Measurements from ENCODE around the gene ADAM10. TPM values are rescaled to one million over a fixed set of nuclear protein-coding genes. Genes with fewer than 3 reads are reported as not detected.

Gene ADAM10
- total RNA-seq, 1 experiment from 2014 or later, result 239 TPM

- TF ChIP-seq EZH2 (IDR thresholded peaks at IDR 0.05; ENCODE audit: low read depth), result no peak
- TF ChIP-seq CTCF (conservative IDR thresholded peaks at IDR 0.05), result no peak
- H4K20me1 ChIP-seq (ENCODE audit: insufficient read depth), result no peaks in the 10 kb centered on the region; the same call in 1 of the 2 replicates
- H3K4me2 ChIP-seq, result no peak overlapping the region
- no peaks in the 10 kb centered on the region for H3K27me3 ChIP-seq (ENCODE audit: insufficient read depth, low read depth)
- no peak overlapping the region for H3K27ac ChIP-seq
- ChIA-PET CTCF (no interaction called here), POLR2A (ENCODE audit: unreplicated experiment) (no interaction called here)
- H3K79me2 ChIP-seq (ENCODE audit: low read depth), result peaks cover 64% of the 10 kb centered on the region
- 0 out of 2 replicates have a peak, but pooled peaks cover 4% of the 10 kb centered on the region for H3K36me3 ChIP-seq (ENCODE audit: low read depth)
- no peak overlapping the region for H2AFZ ChIP-seq
- no peaks in the 10 kb centered on the region for H3K9me2 ChIP-seq (ENCODE audit: insufficient read depth)
- no peak overlapping the region for H3K4me3 ChIP-seq
- no peaks in the 10 kb centered on the region for H3K9me3 ChIP-seq (ENCODE audit: insufficient read depth, low read depth)
- intact Hi-C loops (cut with micrococcal nuclease; ENCODE audit: unreplicated experiment), result no loop called here
- DNase-seq, result no peak
- BruUV-seq (replicated peaks), result no TSS peak
- H3F3A ChIP-seq (ENCODE audit: insufficient read depth, low read depth), result peaks cover 5% of the 10 kb centered on the region; the same call in 1 of the 2 replicates
- H3K4me1 ChIP-seq (replicated peaks; ENCODE audit: insufficient read depth), result no peaks in the 10 kb centered on the region
Observed at GRCh38 chr15:58707397-58707796, 42.1 kb downstream of the ADAM10 start.

GRCh38 chr15:58705105-58705504, 44.4 kb downstream of the ADAM10 start:
- H3K36me3 ChIP-seq (ENCODE audit: low read depth), result peaks cover 8% of the 10 kb centered on the region; the same call in 1 of the 2 replicates
- H3K9me2 ChIP-seq (ENCODE audit: insufficient read depth), result no peaks in the 10 kb centered on the region
- intact Hi-C loops (cut with micrococcal nuclease; ENCODE audit: unreplicated experiment), result no loop called here
- H2AFZ ChIP-seq, result no peak overlapping the region
- H3K4me2 ChIP-seq, result no peak overlapping the region
- no peak for TF ChIP-seq CTCF (conservative IDR thresholded peaks at IDR 0.05)
- TF ChIP-seq EZH2 (IDR thresholded peaks at IDR 0.05; ENCODE audit: low read depth), result no peak
- H3K4me3 ChIP-seq, result no peak overlapping the region
- no peaks in the 10 kb centered on the region for H3K4me1 ChIP-seq (replicated peaks; ENCODE audit: insufficient read depth)
- H3K9me3 ChIP-seq (ENCODE audit: insufficient read depth, low read depth), result no peaks in the 10 kb centered on the region
- H3K27me3 ChIP-seq (ENCODE audit: insufficient read depth, low read depth), result no peaks in the 10 kb centered on the region
- H3F3A ChIP-seq (ENCODE audit: insufficient read depth, low read depth), result no peaks in the 10 kb centered on the region
- no peaks in the 10 kb centered on the region; the same call in 1 of the 2 replicates for H4K20me1 ChIP-seq (ENCODE audit: insufficient read depth)
- BruUV-seq (replicated peaks), result no TSS peak
- H3K27ac ChIP-seq, result no peak overlapping the region
- H3K79me2 ChIP-seq (ENCODE audit: low read depth), result peaks cover 69% of the 10 kb centered on the region
- ChIA-PET POLR2A (ENCODE audit: unreplicated experiment) (no interaction called here), CTCF (no interaction called here)
- no peak for DNase-seq

- peaks cover 8% of the 10 kb centered on the region; the same call in 1 of the 2 replicates for H3K36me3 ChIP-seq (ENCODE audit: low read depth)
- H3K9me3 ChIP-seq (ENCODE audit: insufficient read depth, low read depth), result peaks cover 5% of the 10 kb centered on the region; the same call in 1 of the 2 replicates
- H3K9me2 ChIP-seq (ENCODE audit: insufficient read depth), result no peaks in the 10 kb centered on the region
- POLR2A ChIA-PET (ENCODE audit: unreplicated experiment), result no interaction called here
- DNase-seq, result no peak
- TF ChIP-seq EZH2 (IDR thresholded peaks at IDR 0.05; ENCODE audit: low read depth) (no peak), CTCF (conservative IDR thresholded peaks at IDR 0.05) (no peak)
- CTCF ChIA-PET, result no interaction called here
- peaks cover 71% of the 10 kb centered on the region for H3K79me2 ChIP-seq (ENCODE audit: low read depth)
- H3K4me1 ChIP-seq (replicated peaks; ENCODE audit: insufficient read depth), result no peaks in the 10 kb centered on the region
- H3K4me2 ChIP-seq, result no peak overlapping the region
- H4K20me1 ChIP-seq (ENCODE audit: insufficient read depth), result no peaks in the 10 kb centered on the region; the same call in 1 of the 2 replicates
- H3F3A ChIP-seq (ENCODE audit: insufficient read depth, low read depth), result no peaks in the 10 kb centered on the region
- no TSS peak for BruUV-seq (replicated peaks)
- no peak overlapping the region for H2AFZ ChIP-seq
- H3K4me3 ChIP-seq, result no peak overlapping the region
- no peaks in the 10 kb centered on the region for H3K27me3 ChIP-seq (ENCODE audit: insufficient read depth, low read depth)
- intact Hi-C loops (cut with micrococcal nuclease; ENCODE audit: unreplicated experiment), result loop anchor here (5.0 kb wide), 1 partner anchor 37 kb away; no protein-coding TSS in a partner anchor
- H3K27ac ChIP-seq, result no peak overlapping the region
Observed at GRCh38 chr15:58704155-58704865, 45.2 kb downstream of the ADAM10 start.

Data from PC-9 (cell line).